GM18498 (cell line): ENCODE data around the gene OSBPL6.

Experiments used
- ATAC-seq: cut with Tn5 transposase; IDR thresholded peaks from one replicate; pipeline ENCODE4 v1.9.1; 2021; ENCODE audit warnings: mild to moderate bottlenecking, moderate library complexity; ENCODE audit not compliant: unreplicated experiment

The OSBPL6 gene

DNA sequence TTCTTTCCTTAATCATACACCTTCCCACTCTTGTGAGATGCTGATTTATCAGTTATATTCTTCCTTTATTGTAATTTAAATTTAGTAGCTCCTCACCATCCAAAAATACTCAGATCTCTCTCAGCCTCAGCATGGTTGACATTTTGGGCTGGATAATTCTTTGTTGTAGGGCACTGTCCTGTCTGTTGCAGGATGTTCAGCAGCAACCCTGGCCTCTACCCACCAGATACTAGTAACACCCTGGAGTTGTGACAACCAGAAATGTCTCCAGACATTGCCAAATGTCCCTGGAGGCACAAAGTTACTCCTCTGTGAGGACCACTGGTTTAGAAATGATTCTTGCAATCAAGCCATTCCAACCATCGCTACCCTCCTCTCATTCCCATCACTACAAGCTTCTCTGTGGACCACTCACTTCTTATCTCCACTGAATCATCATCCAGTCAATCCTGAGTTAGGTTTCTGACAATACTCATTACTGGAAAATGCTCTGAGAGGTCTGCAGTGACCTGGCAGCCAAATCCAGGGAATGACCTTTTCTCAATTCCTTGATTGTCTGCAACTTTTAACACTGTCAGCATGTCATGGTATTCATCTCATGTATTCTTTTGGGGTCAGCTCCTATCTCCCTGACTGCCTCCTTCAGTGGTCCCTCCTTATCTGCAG, 43.3 kb downstream of the OSBPL6 start:
- no peak for ATAC-seq

DNA sequence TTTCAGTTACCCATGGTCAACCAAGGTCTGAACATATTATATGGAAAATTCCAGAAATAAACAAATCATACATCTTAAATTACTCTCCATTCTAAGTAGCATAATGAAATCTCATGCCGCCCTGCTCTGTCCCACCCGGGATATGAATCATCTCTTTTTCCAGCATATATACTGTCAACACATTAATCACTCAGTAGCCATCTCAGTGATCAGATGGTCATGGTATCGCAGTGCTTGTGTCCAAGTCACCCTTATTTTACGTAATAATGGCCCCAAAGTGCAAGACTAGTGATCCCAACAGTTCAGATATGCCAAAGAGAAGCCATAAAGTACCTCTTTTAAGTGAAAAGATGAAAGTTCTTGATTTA, 43.8 kb downstream of the OSBPL6 start:
- ATAC-seq: no peak

DNA sequence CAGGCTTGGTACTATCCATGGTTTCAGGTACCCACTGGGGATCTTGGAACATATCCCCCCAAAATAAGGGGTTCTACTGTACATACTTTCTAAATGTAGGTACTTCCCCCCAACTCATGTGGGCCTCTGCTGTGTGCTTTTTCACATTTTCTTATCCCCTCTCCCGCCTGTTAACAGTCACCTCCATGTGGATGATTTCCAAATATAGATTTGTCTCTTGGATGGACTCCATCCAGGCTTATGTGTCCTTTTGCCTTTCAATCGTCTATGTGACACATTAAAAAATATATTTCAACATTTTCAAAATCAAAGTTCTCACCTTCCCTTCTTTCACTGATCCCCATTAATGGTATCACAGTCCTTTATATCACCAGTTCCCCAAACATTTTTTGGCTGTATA, 44.4 kb downstream of the OSBPL6 start:
- ATAC-seq: no peak

DNA sequence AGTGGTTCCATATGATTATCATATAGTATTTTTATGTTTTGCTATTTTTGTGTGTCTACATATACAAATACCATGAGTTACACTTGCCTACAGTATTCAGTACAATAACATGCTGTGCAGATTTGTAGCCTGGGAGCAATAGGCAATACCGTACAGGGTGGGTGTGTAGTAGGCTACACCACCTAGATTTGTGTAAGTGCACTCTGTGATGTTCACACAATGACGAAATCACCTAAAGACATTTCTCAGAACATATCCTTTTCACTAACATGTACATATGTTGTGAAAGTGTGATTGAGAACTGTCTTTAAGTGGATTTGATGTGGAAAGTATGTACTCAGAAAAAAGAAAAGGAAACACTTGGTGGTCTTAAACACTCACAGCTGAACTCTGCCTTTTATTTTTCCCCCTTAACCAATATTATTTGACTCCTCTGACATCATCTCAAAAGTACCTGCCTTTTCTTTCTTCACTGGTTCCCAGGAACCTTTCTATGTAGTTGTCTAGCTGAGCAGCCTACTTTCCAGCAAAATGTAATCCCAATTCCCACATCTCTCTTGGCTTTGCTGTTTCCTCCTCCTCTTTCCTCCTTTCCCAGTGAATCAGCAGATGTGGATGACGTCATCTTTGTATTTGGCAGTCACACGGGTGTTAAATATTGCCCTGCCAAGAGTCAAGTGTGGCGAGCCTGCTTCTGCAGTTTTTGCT, 47.7 kb downstream of the OSBPL6 start:
- no peak for ATAC-seq

DNA sequence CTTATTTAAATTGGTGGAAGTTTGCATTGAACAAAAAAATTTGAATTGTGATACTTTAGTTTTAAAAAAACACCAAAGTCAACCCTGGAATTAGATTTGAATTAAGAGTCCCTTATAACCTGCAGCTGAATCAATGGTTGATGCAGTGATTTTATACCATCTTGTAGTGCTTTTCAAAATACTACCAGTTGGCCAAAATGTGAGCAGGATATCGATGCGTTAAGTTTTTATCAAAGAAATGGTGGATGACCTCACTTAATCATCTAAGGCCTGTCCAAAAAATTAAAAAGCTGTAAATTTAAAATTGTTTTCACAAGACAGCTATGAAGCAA, 48.2 kb downstream of the OSBPL6 start:
- ATAC-seq: no peak

DNA sequence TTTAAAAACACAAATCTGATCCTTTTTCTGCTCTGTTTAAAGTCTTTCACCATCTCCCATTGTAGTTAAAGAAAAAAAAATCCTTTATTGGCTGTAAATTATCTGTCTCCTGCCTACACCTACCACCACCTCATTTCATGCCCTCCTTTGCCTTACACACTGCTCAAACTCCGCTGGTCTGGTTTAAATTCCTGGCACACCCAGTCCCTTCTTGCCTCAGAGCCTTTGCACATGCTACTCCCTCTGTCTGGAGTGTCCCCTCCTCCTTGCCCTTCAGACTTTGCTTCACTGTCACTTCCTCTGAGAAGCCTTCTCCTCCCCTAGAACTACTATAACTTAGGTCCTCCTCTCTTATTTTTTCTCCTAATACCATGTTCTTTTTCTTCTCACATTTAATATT, 49.6 kb downstream of the OSBPL6 start:
- ATAC-seq: no peak

DNA sequence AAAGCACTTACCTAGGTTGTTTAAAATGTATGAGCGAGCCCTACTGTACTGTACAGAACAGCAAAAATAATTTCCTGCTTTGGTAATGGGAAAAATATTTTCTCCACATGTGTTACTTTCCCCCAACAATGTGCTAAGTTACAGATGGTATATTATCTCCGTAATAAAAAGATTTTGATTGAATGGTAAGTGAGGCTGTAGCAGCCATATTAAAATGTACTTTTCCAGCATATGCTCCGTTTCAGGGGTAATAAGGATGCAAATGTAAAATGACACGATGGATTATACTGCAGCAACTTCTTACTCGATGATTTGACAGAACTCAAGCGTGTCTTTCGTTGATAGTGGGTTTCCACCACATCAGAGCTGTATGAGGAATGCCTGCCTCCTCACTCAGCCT, 50.5 kb downstream of the OSBPL6 start:
- no peak for ATAC-seq

DNA sequence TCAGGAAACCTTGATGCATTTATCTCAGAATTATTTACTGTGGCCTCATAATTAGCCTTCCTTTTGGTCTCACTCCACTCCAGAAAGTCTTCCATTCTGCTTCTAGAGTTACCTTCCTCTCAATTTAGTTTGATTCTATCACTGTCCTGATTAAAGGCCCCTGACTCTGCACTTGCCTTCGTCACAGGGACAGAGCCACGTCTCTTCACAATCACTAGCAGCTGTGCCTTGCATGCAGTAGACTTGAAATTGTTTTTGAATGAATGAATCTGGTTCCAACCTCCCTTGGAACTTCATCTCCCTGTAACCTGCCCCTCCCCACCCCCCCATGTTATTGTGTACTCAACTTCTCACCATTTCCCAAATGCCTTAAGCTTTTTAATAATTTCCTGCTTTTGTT, 52.4 kb downstream of the OSBPL6 start:
- no peak for ATAC-seq

DNA sequence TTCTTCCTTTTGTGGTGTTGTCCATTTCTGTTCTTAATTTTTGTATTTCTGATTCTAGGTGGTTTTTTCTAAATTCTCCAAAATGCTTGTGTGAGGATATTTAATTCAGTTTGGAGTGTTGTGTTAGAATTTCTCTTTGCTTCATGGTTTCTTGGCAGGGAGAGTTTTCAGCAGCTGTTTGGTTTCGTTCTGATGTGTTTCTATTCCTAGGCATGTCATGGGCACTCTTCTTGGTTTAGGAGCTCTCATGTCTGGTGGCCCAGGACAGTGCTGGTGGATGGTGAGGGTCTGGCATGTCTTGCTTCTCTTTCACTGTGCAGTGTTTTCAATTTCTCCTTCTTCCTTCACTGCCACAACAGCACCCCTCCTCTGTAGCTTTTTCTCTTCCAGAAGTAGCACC, 52.9 kb downstream of the OSBPL6 start:
- no peak for ATAC-seq

DNA sequence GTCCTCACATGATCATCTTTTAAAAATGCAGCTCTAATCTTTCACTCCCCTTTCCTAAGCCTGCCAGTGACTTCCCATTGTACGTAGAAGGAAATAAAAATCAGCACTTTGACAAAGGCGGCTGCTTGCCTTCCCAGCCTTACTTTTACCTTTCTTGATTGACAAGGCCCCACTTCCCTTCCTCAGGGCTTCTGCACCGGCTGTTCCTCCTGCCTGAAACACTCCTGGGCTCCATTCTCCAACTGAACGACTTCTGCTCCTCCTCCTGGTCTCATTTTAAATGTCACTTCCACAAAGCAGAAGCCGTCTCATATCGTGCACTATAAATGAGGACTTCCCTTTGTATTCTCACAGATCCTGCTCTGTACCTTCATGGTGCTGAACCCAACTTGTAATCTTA, 56.1 kb downstream of the OSBPL6 start:
- no peak for ATAC-seq

DNA sequence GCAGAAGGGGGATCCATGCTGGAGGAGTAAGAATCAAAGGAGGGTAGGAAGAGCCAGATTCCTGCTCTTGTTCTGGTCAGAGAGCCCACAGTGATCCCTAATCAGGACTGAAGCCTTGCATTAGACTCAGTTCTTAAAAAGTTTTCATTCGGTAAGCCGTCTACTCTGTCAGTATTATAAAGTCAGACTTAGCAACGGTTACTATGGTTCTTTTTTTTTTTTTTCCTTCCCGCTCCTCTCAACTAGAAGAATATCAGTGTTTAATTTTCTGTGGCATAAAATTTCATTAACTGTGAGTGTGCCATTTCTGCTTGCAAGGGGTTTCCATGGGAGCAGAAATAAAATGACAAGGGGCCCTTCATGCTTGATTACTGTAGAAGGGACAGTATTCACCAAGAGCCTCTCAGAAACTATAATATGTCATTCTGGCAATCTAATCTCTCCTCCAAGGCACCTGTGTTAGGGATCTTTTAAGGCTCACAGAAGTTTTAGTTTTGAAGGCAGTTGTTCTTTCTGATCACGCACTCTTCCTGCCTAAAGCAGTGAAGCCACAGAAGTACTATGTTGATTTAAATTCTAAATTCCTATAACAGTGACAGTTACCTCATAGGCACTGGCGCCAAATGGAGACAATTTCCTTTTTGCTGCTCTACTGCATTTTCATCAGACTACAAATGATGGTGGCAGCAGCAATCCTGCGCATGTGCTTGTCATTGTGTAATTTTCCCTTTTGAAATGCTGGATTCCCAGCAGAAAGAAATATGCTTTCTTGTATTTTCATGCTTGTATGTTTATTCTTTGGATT, 57.0 kb downstream of the OSBPL6 start:
- no peak for ATAC-seq

DNA sequence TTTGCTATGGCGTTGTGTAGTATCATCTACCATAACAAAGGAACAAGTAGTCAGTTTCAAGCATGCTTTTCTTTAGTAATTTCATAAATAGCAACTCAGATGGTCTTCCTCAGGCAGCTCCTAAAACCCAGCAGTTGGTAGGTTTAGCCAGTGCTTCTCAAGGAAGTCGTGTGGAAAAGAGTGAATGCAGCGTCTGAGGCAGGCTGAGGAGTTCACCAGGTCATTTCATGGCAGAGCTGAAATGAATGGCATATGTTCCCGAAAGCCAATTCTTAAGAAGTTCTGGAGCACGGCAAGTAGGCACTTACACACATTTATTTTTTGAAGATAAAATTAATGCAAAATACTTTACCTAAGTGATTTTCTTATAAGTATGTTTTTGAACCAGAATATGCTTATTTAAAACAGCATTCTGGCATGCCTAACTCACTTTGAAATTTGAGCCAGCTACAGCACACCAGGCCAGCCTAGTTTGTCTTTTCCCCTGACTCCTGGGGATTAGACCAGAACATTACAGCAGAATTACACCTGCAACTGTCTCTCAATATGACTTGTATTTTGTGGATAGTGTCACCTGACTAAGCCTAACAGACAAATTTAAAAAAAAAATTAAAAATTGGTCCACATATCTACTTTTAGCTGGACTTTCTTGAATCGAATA, 62.2 kb downstream of the OSBPL6 start:
- ATAC-seq: no peak

DNA sequence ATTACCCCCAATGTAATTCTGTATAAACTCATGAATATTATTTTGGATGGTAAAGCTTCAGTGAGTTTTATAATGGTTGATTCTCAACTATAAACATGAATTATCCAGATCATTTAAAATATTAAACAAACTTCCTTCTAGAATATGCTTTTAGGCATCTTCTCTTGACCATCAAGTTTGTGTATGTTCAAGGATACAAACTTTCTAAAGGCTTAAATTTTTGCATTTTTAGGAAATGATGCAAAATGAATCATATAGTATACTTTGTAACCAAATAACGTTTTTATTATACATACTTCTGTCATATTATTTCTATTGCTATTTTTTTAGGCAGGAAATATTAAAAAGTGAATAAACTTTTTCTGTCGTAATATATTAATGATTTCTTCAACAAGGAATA, 62.8 kb downstream of the OSBPL6 start:
- ATAC-seq: no peak

DNA sequence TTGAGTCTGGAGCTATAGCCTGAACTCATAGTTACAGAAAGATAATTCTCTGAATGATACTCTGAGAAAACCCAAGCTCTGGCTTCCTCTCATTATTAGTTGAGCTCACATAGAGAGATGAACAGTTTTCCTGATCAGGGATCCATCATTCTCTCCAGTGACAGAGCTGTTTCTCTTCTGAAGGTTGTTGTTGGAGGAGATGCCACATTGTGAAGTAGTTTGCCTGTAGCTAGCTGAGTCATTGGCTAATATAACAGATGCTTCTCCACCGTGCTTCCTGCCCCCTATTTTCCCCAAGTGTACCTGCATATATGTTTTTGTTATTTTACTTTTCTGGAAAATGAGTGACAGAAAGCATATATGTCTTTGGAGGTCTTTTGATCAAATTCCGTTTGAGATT, 64.6 kb downstream of the OSBPL6 start:
- ATAC-seq: no peak

DNA sequence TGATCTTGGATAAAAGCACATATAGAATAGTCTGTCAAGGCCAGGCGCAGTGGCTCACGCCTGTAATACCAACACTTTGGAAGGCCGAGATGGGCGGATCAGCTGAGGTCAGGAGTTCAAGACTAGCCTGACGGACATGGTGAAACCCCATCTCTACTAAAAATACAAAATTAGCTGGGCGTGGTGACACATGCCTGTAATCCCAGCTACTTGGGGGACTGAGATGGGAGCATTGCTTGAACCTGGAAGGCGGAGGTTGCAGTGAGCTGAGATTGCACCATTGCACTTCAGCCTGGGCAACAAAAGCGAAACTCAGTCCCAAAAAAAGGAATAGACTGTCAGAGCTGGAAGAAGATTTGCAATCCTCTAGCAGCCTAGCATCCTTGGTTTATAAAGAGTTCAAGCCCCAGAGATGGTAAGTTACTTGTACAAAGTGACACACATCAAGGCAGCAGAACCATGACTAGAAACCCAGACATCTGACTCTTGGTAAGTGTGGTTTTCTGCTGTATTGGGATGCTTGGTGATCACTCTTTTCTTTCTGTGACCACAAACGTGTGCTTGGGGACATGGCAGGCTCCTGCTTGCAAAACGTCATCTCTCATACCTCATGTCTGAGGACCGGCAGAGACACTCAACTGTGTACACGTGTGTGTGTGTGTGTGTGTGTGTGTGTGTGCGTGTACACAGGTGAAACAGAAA, 69.0 kb downstream of the OSBPL6 start:
- ATAC-seq: no peak

DNA sequence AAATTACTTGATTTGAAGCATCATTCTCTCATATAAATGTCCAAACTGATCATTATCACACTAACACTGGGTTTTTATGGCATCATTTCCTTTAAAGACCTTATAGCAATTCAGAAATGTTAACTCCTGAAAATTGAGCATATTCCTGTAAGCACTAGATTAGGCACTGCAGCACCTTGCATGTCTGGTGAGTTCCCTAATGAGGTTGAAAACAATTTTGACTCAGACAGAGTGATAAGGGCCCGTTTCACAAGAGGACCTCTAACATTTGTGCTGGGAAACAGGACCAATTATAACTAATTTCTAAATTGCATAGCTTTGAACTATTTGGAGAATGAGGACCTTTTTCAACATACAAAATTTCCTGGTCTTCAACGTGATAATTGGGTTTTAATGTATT, 69.9 kb downstream of the OSBPL6 start:
- ATAC-seq: no peak

DNA sequence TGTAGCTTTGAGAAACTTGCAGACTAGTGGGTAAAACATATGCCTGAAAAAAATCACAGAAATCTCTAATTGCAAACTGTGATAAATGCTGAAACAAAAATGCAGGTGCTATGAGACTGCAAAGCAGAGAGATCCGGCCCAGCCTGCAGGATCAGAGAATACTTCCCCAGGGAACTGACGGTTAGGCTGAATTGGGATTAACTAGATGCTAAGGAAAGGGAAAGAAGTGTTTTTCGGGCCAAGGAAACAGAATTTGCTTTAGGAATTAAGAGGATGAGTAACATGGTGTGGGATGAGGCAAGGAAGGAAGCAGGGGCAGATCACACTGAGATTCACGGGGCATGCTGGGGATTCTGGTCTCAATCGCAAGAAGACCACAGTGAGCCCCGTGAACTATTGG, 71.5 kb downstream of the OSBPL6 start:
- ATAC-seq: no peak

DNA sequence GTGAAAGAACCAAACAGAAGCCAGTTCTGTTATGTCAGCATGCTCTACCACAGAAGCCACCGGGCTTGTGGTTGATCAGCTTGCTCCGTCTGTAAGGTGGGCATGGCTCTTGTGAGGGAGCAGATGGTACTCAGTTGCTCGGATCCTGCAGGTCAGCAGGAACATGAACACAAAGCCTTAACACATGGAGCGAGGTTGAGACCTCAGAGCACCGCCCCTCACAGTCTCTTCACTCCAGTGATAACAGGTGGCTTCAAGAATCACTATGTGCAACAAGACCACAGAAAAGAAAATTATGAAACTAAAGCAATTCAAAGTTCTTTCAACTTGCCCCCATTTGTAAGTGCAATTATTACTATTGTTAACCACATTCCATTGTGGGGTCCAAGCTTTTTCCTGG, 72.1 kb downstream of the OSBPL6 start:
- ATAC-seq: no peak

DNA sequence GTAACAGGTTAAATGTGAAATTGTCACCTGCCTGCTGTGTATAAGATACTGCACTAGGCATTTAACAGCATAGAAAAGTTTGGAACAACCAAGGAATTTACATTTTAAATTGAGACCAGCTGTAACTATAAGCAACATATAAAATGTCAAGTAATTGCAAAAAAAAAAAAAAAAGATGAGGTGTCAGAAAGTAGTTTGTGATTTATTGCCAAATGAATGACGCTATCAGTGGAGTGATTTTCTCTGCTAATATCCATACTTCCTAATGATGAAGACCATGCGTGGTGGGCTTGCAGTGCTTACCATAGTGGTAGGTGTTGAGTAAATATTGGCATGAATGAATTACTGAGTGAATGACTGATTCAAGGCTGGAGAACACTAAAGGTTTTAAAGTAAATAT, 73.3 kb downstream of the OSBPL6 start:
- no peak for ATAC-seq

DNA sequence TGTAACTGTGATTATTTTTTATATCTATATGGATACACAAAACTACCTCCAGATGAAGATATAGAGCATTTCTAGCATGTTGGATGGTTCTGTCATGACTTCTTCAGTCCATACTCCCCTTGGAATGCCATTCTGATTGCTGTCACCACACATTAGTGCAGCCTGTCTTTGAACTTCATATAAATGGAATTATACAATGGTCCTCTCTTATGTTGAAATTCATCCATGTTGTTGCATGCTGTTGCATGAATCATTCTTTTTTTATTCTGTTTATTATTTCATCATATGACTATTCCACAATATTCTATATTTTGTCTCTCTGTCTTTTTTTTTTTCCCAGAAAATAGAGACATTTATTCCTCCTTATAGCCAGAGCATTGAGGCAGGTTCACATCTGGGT, 74.1 kb downstream of the OSBPL6 start:
- no peak for ATAC-seq
